NCI-H2227 (cell line): ENCODE results near the gene CMTM3.
"Not testable (repeated sequence)": the region's sequence is repeated elsewhere in the genome, so short reads cannot be mapped to it uniquely, and the experiment has no call there.

Source experiments
- DNase-seq: peaks from one replicate; lab custom pipeline; 2025; ENCODE audit not compliant: unreplicated experiment; lab: John Stamatoyannopoulos, UW

The CMTM3 gene

DNA sequence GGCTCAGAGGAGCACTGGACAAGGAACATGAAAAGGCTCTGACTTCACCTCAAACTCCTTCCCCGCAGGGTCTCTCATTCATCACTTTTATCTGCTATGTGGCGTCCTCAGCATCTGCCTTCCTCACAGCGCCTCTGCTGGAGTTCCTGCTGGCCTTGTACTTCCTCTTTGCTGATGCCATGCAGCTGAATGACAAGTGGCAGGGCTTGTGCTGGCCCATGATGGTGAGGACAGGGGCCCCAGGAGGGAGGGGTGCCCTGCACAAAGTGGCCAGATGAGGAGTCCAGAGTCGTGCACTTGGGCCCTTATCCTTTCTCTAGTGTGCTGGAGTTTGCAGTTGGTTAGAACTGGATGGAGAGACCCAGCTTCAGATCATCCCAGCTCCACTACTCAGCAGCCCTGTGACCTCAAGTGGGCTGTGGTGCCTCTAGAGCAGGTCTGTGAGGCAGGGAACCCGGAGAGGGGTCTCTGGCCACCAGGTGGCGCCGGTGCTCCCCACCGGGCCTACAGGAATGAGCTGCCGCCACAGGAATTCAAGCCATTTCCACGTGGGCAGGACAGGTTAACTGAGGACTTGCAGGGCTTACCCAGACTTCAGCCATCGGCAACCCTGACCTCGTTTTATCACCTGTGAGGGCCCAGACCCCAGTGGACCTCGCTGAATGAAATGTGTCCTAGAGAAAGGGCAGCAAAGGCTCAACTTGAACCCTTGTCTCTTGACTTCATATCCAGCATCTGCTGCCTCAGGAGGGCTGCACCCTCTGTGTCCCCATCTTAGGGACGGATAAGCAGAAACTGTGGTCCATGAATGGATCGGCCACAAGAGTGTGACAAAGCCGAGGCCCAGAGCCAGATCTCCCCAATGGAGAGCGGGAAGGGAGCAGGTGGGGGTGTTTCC, 4.0 kb downstream of the CMTM3 start:
- peak; percentile 78 for DNase-seq

DNA sequence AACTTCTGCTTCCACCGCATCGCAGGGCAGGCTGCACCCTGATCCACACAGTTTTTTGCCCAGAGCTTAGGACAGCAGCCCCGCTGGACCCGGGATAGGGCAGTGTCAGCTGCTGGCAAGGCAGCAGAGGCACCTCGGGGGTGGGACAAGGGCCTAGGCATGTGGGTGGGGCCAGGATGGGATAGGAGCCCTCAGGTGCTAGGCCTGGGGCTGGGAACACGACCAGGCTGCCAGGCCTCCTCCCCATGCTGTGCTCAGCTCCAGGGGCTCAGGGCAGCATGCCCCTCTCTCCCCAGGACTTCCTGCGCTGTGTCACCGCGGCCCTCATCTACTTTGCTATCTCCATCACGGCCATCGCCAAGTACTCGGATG, 4.6 kb downstream of the CMTM3 start:
- DNase-seq, result no peak

DNA sequence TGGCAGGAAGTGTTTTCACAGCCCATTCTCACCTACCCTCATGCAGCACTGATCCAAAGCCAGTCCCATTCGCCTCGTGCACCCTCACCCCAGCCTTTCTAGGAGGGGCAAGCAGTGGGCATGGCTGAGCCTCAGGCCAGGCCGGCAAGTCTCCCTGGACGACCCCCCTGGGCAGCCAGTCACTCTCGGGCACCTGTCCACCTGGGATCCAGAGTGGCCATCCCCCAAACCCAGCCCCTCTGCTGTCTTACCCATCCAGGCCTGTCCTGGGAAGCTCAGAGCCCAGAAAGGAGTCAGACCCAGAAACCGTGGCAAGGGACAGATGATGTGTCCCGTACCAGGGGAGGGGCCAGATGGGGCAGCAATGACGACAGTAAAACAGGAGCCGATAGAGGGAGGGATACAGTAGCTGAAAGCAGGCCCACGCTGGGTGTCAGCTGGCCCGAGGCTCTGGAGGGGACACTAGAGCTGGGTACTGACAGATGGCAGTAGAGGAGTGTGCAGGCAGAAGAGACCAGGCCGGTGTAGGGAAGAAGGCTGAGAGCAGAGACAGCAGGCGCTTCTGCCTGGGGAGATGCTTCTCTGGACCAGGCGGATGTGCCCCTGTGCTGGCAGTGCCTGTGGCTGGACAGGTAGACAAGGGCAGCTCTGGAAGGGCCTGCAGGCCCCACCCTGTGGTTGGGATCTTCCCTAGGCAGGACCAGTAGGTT, 5.8 kb downstream of the CMTM3 start:
- no peak for DNase-seq

DNA sequence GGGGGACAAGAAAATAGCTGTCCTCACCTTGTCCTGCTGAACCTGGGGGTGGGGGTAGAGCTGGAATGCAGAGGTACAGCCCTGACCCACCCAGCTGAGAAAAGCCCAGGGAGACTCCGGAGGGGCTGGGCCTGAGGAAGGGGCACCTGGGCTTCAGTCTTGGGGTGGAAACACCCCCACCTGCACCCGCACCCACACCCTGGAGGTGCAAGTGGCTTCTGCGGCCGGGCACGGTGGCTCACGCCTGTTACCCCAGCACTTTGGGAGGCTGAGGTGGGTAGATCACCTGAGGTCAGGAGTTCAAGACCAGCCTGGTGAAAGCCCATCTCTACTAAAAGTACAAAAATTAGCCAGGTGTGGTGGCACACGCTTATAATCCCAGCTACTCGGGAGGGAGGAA, 7.4 kb downstream of the CMTM3 start:
- not testable (repeated sequence) for DNase-seq

DNA sequence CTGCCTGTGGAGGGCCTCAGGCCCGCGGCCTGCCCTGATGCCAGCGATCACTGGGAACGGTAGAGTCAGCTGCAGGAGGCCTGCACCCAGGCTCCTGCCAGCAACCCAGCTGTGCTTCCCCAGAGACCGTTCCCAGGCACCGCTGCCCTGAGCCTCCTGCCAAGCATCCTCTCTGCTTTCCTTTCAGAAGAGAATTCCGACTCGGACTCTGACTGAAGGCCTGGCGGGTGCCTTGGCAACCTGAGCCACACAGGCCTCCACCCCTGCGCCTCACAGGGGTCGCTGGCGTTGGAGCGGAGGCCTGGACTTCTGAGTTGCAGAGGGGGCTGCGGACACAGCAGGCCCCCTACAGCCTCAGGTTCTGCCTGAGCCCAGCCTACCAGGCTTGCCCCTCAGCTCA, 7.9 kb downstream of the CMTM3 start:
- no peak for DNase-seq

DNA sequence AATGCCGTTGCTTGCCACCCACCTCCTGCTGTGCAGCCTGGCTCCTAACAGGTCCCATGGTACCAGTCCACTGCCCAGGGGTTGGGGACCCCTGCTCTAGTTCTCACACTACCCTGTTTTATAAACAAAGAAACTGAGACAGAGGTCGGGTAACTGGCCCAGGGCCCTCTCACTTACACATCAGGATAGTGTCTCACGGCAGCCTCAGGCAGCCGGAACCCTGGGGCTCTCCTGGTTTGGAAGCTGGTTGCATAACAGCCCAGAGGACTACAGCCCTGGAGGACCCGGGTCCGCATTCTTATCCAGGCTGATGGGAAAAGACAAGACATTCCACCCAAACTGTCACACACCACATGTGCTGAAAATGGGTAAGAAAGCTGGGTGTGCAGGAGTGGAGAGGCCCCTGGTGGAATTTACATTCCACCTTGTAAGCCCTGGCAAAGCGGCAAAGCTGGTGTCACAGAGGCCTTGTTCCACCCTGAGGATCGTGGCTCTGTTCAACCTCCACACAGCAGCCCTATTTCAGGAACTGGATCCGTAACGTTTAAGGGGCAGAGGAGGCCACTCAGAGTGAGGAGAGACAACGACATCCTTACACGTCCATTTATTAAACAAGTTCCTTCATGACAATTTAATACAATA, 9.8 kb downstream of the CMTM3 start:
- no peak for DNase-seq

DNA sequence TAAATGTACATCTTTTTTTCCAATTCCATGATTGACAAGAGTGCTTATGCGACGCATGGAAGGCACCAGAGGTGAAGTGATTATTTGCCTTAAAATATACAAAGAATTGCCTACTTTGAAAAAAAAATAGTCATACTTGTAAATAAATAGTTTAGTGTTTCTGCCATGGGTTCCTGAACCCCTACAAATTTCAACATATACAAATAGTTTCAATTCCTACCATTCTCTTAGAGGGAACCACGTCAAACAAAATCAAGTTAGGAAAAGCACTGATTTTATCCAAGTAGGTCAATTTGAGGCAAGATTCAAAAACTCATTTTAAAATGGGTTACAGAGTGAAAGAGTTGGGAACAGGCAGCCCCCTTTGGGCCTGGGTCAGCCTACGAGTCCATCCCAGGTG, 11.7 kb downstream of the CMTM3 start:
- DNase-seq, result no peak

DNA sequence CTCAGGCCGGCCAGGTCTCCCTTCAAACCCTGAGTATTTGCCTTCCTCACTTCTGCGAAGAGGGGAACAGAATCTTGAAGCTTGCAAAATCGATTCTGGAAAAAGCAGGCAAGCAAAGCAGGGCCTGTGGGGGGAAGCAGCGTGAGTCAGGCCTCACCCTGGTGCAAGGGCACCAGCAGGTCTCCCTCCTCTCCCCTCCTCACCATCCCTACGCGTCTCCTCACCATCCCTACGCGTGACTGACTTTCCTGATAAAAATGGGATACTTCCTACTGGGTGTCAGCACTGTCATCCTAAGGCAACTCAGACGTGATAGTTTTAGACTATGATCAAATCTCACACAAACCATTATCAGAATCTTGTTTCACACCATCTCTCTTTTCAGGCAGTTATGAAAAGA, 12.1 kb downstream of the CMTM3 start:
- no peak for DNase-seq

DNA sequence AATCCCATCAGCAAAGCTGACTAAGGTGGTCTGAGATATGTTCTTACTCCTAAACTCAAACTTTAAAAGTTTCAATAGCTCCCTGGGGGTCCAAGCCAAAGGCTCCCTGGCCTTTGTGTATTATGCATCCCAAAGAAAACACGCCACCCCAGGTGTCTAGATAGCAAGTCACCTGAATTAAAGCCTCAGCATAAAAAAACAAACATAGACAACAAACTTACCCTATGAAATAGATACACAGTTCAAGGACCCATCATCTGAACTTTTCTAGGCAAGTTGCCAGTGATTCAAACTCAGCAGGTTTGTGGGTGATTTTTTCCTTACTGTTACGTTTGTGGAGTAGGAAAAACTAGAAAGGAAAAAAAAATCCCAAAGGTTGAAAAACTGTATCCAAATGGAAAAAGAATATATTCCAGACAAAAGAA, 12.5 kb downstream of the CMTM3 start:
- no peak for DNase-seq

DNA sequence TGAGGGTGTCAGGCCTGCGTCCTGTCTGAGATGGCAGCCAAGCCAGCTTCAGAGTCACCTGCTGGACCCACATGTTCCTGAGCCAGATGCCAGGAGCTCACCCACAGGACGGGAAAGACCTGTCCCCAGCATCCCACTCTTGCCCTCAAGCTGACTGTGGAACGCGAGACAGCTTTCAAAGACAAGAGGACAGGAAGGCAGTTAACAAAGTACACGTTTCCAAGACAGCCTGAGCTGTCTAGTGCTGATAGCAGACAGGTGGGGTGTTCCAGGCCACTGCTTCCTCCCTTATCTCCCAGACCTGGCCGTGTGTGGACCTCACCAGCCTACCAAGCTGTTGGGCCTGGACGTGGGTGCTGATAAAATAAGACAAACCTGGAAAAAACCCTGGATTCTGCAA, 13.2 kb downstream of the CMTM3 start:
- no peak for DNase-seq

DNA sequence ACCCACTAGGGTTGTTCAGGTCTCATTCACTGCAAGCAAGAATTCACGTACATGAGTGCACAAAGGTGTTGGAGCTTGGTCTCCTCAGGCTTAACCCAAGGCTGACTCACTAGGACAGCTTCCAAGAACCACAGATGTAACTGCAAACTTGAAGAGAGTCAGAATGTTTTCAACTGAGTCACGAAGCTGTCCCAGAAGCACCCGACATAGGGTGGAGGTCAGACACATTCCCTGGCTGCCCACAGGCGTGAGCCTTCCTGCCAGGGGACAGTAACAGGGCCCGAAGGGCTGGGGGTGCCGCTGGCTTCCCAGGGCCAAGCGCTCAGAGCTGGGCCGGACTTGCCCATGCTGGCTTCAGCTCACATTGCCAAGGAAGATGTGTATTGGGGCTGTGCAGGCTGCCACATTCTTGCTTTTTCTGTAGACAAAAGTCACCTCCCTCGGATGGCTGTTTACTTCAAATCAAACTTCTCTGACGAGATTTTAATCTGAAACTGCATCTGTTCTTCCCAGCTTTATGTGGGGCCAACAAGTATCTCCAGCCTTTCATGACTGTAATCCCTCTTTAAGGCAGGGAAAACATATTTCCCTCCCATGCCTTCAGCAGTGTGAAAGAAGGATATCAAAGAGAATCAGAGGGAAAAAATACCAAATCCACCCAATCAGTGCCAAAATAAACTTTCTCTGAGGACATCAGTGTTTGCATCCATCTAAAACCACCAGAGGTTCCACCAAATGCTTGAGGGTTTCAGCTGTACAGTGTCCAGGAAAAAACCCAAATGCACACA, 14.3 kb downstream of the CMTM3 start:
- DNase-seq, result no peak

DNA sequence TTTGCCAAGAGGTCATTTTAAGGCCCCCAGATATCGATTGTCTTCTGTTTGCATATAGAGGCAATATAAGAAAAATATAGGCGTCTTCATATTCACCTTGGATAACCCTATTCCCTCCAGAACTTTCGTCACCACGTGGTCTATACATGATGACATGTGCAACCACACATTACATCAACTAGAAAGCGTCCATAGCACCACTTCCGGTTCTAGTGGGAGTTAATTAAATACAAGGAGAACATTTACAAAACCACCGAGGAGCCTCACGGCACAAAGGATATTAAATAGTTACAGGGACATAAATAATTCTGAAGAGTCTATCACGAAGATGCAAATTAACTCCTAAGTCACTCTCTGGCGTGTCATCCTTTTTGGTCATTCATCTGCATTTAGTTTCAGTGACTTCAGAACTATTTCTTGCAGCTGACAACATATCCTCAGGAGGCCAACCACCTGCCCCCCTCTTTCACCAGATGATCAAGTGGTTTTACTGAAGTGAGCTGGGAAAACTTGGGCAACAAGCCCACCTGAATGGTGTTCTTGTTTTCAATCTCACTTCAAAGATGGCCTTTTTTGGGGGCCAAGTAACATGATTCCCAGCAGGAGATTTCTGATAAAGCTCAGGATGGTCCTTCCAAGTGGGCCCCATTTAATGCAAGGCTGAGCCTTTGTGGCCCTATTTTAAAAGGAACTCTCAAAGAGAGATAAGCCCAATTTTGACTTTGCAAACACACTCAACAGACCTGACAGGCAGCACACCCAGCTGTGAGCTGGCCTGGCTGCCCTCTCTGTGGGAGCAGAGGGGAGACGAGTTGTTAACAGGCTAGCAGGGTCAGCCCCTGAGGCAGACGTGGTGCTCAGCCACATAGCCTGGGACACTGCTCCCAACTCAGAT, 15.3 kb downstream of the CMTM3 start:
- DNase-seq, result no peak

DNA sequence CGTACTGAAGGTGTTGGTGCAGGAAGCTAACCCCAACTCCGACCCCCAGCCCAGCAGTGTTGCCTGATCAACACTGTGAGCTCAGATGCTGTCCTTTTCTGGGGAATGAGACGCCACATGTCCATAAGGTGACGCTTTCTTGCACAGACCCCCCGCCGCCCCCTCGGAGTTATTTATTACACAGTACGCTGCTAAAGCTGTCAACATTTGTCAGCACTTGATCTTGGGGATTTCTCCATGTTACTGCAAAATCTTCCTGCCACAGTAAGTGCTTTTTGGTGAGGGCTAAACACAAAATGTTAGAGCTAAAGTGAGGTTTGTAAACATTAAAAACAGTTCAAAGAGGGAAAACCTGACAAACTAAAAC, 15.9 kb downstream of the CMTM3 start:
- no peak for DNase-seq

DNA sequence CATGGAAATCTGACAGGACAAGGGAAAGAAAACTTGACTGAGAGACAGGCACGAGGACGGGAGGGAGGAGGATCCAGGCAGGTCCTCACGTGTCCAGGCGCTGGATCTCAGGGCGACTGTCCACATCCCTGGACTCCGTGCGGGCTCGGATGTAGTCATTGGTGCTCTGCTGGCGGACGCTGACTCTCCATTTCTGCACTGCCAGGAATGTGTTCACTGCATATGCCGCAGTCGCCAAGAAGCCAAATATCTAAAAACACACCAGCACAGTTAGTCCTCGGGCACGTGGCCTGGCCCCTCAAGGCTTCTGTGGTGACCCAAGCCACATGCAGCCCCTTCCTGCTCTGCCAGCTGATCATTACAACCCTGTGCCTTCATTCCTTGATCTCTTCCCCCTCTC, 17.5 kb downstream of the CMTM3 start:
- DNase-seq, result no peak

DNA sequence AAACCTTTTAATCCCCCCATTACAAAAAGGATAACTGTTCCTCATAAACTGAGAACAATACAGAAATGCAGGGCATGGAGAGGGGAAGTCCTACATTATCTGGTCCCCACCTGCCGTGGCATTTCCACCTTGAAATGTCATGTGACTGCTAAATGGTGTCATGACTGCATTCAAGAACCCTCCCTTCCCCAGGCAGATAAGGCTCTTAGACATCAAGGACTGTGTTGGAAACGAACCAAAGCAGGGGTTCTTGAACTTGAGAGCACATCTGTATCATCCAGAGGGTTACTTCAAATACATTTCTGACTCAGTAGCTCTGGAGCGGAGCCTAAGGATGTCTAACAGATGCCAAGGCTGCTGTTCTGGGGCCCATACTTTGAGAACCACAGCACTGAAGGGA, 18.4 kb downstream of the CMTM3 start:
- no peak for DNase-seq

DNA sequence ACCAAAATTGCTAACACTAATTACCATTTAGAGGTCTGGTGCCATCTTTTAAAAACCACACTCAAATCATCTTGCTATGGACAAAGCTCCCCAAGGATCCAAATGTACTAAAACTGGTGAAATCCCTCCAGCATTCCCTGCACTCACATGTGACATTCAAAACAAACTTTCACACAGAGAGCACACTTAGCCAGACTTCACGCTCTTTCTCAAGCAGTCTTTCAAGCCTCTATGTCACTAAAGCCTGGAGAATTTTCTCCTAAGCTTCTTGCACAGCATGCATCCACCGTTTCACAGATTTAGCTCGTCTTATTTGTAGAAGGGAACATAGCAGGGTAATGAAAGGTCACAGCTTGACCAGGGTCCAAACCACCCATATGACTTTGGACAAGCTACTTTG, 19.3 kb downstream of the CMTM3 start:
- no peak for DNase-seq

DNA sequence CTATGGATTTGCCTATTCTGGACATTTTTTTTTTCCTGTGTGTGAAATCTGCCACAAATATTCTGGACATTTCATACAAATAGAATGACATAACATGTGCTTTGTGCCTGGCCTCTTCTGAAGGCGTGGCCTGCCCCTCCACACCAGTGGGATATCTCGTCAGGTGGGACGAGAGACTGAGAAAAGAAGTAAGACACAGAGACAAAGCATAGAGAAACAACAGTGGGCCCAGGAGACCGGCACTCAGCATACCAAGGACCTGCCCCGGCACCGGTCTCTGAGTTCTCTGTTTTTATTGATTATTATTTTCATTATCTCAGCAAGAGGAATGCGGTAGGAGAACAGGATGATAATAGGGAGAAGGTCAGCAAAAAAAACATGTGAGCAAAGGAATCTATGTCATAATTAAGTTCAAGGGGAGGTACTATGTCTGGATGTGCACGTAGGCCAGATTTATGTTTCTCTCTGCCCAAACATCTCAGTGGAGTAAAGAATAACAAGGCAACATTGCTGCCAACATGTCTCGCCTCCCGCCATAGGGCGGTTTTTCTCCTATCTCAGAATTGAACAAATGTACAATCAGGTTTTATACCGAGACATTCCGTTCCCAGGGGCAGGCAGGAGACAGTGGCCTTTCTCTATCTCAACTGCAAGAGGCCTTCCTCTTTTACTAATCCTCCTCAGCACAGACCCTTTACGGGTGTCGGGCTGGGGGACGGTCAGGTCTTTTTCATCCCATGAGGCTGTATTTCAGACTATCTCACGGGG, 23.3 kb downstream of the CMTM3 start:
- not testable (repeated sequence) for DNase-seq

DNA sequence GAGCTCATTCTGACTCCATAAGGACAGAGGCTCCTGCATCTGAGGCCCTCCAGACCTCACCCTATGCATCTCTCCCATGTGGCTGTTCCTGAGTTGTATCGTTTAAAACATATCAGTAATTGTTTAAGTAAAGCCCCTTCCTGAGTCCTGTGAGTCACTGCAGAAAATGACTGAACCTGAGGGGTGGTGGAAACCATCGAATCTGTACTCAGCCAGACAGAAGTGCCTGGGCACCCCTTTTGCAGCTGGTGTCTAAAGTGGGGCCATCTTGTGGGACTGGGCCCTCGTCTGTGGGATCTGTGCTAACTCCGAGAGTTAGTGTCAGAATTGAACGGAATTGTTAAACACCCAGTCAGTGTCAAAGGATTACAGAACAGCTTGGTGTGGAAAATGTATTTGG, 25.4 kb downstream of the CMTM3 start:
- DNase-seq, result no peak

DNA sequence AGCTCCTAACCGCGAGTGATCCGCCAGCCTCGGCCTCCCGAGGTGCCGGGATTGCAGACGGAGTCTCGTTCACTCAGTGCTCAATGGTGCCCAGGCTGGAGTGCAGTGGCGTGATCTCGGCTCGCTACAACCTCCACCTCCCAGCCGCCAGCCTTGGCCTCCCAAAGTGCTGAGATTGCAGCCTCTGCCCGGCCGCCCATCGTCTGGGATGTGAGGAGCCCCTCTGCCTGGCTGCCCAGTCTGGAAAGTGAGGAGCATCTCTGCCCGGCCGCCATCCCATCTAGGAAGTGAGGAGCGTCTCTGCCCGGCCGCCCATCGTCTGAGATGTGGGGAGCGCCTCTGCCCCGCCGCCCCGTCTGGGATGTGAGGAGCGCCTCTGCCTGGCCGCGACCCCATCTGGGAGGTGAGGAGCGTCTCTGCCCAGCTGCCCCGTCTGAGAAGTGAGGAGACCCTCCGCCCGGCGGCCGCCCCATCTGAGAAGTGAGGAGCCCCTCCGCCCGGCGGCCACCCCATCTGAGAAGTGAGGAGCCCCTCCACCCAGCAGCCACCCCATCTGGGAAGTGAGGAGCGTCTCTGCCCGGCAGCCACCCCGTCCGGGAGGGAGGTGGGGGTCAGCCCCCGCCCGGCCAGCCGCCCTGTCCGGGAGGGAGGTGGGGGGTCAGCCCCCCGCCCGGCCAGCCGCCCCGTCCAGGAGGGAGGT, 26.2 kb downstream of the CMTM3 start:
- not testable (repeated sequence) for DNase-seq
